Amniotic epithelial cell (primary cell): Measurements from ENCODE around the gene MAD1L1.
"Not testable (repeated sequence)": the region's sequence is repeated elsewhere in the genome, so short reads cannot be mapped to it uniquely, and the experiment has no call there.

Experiments
- DNase-seq: peaks from one replicate; pipeline ENCODE4 v3.0.0-alpha.2; 2010; ENCODE audit warnings: low read depth

MAD1L1 gene

GRCh38 chr7:1941464-1942242 lies 291.1 kb downstream of the MAD1L1 start:
- DNase-seq: no peak

DNA sequence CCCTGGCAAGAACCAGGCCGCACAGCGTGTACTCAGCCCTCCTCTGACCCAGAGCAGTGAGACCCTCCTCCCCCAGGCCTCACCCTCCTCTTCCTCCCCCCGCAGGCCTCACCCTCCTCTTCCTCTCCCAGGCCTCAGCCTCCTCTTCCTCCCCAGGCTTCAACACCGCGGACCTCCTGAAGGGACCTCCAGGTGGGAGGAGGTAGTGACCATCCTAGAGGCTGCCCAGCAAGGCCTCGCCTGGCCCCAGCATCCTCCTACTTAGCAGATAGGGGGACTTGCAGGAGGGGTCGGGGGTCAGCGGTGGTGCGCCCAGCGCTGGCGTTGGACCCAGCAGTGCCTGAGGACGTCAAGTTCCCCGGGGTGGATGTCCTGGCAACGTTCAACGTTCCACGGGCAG lies 291.9 kb downstream of the MAD1L1 start:
- no peak for DNase-seq

GRCh38 chr7:1940402-1940786 lies 292.4 kb downstream of the MAD1L1 start:
- peak; percentile 73 for DNase-seq

DNA sequence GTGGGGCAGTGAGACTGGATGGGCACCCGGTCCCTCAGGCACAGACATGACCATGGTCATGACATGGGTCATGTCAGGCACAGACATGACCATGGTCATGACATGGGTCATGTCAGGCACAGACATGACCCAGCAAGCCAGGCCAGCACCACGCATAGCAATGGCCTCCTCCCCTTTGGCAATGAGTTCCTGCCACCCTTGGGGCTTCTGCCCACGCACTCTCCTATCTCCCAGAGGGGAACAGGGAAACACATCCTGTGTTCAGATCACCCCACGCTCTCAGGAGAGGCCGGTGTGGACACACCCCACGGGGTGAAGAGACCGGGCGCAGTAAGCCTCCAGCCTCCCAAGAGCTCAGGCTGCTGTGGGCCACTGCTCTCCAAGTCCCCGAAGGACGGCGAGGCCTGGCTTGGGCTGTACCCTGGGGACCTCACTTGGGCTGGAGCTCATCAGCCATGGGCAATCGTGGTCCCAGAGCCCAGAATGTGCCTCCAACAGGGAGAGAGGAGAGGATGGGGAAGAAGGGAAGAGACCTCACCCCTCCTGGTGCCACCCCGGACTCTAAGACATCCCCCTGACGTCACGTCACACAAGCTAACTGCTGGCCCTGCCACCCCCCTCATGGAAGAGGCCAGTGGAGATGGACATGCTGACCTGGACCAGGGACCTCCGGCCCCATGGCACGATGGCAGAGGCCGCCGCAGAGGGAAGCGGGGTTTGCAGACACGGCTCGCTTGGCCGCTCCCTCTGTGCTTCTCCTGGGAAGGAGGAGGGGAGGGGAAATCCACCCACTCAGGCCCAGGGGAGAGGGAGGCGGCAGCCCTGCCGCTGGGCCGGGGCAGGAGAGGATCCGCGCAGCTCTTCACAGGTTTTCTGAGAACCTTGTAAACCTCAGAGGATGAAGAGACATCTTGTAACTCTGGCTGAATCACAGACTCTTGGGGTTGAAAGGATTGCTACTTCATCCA lies 293.0 kb downstream of the MAD1L1 start:
- no peak for DNase-seq

DNA sequence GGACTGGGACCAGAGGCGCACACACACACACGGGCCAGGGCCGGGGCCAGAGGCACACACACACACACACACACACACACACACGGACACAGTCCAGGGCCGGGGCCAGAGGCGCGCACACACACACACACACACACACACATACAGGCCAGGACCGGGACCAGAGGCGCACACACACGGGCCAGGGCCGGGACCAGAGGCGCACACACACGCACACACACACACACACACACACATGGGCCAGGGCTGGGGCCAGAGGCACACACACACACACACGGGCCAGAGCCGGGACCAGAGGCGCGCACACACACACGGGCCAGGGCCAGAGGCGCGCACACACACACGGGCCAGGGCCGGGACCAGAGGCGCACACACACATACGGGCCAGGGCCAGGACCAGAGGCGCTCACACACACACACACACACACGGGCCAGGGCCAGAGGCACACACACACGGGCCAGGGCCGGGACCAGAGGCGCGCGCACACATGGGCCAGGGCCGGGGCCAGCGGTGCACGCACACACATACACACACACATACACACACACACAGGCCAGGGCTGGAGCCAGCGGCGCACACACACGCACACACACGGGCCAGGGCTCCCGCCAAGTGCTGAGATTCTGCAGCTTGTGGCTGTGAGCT lies 293.8 kb downstream of the MAD1L1 start:
- no peak for DNase-seq

DNA sequence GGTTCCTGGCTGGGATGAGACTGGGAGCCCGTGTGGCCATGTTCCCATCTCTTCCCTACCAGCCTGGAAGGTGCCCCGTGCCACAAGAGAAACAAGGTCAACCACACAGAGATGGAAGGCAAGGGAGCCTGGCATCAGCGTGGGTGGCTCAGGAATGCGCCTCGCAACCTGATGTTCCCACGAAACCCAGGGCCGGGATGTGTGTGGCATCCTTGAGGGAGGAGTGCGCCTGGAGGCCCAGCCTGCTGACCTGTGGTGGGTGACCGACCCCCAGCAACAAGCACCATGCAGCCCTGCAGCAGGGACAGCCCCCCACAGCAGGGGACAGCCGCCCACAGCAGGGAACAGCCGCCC lies 295.5 kb downstream of the MAD1L1 start:
- no peak for DNase-seq

DNA sequence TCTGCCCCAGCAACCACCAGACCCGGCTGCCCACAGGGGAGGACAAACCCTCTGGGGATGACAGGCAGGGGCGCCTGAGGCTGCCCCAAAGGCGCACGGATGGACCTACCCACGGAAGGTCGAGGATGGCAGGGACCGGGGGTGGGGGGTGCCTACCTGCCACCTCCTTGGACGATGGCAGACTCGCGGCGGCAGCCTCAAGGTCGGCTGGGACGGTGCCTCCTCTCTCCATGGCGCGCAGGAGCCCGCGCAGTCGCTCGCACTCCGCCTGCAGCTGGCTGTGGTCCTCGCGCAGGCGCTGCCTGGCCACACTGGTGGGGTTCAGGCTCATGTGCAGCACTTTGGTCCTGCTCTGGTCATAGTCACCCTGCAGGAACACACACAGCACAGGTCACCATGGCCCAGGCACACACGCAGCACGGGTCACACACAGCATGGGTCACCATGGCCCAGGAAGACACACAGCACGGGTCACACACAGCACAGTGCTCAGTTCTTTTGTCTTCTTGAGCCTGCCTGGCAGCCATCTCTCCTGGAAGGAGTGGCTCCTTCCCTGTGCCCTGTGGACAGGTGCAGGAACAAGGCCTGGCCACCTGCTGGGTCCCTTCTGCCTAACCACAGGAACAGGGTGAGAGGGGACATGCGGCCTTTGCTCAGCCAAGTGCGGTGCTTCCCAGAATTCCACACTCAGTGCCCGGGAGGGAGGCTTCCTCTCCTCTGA lies 296.1 kb downstream of the MAD1L1 start:
- DNase-seq: no peak

DNA sequence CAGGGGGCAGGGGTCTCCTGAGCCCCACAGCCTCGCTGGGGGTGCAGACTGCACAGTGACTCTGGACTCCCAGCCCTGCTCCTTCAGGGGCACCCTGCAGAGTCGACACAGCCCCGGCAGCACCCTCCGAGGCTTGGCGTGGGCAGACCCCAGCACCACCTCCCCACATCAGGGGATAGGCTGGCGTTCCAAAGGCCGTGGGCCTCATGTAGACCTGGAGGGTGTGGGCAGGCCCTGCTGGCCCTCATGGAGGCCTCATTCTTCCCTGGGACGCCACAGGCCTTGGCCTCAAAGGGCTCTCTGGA lies 296.8 kb downstream of the MAD1L1 start:
- no peak for DNase-seq

DNA sequence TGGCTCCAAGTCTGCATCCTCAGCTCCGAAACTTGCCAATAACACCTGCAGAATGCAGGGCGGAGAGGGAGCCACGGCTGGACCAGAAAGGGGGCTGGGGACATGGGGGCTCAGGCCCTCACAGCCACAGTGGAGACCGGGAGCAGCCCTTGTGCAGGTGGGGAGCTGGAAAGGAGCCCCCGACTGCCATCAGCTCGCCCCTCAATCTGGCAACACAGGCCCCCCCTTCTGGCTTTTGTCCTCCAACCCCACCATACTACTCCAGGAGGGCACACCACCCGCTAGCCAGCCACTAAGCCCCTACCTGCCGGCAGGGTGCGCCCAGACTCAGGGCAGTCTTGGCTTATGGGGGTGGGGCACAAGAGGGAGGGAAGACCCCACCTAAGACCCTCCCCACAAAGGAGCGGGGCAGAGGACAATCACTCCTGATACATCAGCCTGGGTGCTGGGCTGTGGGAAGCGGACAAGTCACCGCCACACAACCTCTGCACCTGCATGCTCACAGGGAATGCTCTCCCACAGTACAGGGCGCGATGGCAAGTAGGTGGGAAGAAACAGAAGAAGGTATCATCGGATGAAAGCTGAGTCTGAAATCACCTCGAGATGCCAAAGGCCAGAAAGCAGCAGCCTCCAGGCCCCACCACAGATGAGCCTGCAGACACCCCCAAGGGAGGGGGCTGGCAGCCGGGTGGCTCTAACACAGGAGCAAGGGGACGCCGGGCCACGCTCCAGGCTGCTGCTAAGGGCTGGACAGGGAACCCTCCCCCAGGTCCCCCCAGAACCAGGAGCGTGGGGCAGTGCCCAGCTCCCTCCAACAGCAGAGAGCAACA lies 297.4 kb downstream of the MAD1L1 start:
- DNase-seq: no peak

DNA sequence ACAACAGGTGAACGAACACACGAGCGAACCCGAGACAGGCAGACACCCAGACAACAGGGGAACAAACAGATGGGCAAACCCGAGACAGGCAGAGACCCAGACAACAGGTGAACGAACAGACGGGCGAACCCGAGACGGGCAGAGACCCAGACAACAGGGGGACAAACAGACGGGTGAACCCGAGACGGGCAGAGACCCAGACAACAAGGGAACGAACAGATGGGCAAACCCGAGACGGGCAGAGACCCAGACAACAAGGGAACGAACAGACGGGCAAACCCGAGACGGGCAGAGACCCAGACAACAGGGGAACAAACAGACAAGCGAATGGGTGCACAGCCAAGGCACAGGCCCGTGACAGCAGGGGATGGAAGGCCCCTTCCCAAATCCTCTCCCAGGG lies 298.0 kb downstream of the MAD1L1 start:
- no peak for DNase-seq

- no peak for DNase-seq
Observed at GRCh38 chr7:1934017-1934416, 298.7 kb downstream of the MAD1L1 start.

GRCh38 chr7:1933066-1933750 lies 299.5 kb downstream of the MAD1L1 start:
- no peak for DNase-seq

GRCh38 chr7:1931951-1932270 lies 300.8 kb downstream of the MAD1L1 start:
- DNase-seq: no peak

GRCh38 chr7:1931256-1931950 lies 301.3 kb downstream of the MAD1L1 start:
- peak; percentile 49 for DNase-seq

DNA sequence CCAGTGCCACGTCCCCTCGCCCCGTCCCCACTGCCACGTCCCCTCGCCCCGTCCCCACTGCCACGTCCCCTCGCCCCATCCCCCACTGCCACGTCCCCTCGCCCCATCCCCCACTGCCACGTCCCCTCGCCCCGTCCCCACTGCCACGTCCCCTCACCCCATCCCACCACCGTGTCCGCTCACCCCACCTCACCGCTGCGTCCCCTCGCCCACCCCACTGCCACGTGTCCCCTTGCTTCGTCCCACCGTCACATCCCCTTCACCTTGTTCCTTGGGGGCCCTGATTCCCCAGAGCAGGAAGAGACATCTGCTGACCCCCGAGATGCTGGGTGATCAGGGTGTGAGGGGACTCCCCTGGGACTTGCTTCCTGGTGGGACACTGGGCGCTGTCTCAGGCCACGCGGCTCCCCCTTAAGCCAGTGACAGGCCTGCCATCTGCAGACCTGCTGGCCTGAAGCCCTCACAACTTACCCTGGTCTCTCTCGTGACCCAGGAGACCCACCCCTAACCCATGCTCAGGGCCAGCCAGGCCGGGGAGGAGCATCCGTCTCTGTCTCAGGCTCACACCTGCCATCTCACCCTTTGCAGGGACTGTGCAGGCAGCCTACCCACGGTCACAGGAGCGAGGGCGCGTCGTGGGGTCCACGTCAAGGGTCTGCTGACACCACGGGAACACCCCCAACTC lies 302.2 kb downstream of the MAD1L1 start:
- DNase-seq: no peak

- not testable (repeated sequence) for DNase-seq
Observed at GRCh38 chr7:1929349-1929925, 303.3 kb downstream of the MAD1L1 start.

- DNase-seq: no peak
Observed at GRCh38 chr7:1928645-1929348, 303.9 kb downstream of the MAD1L1 start.

DNA sequence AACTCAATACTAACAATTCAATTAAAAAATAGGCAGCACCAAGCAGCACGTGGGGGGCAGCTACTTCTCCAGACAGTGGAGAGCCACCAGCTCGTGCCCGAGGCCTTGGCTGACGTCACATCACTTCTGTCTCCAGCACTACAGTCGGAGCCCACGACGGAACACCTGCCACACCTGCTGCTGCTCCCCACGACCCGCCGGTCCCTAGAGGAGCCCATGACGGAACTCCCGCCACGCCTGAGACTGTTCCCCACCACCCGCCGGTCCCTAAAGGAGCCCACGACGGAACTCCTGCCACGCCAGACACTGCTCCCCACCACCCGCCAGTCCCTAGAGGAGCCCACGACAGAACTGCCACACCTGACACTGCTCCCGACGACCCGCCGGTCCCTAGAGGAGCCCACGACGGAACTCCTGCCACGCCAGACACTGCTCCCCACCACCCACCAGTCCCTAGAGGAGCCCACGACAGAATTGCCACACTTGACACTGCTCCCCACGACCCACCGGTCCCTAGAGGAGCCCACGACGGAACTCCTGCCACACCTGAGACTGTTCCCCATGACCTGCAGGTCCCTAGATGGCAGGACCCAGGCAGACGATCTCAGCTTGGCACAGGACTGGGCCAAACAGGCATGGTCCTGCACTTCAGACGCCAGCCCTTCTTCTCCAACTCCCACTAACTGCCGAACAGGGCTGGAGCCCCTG lies 304.7 kb downstream of the MAD1L1 start:
- DNase-seq: no peak
